DOHH2 (cell line): ENCODE data around the gene PTPRT.

ENCODE experiments used
- H3F3A ChIP-seq: fragments of 200-600 bp; sonication (generic), shearing (Covaris generic); 2 replicates; pipeline ENCODE4 v1.6.0; 2016; ENCODE audit warnings: antibody characterized with exemption, mild to moderate bottlenecking; ENCODE audit not compliant: control insufficient read depth, insufficient read depth
- H3K27ac ChIP-seq: fragments of 200-600 bp; sonication (generic); 2 replicates; pipeline ENCODE4 v1.5.1; 2014; ENCODE audit warnings: low read depth, mild to moderate bottlenecking, low read length, moderate library complexity
- H3K27me3 ChIP-seq: fragments of 200-600 bp; sonication (generic); 2 replicates; pipeline ENCODE4 v1.6.1; 2014; ENCODE audit warnings: mild to moderate bottlenecking, low read length, mixed read lengths; ENCODE audit not compliant: control insufficient read depth
- H3K36me3 ChIP-seq: fragments of 200-600 bp; sonication (generic); 2 replicates; pipeline ENCODE4 v1.6.1; 2014; ENCODE audit warnings: mild to moderate bottlenecking, low read length, moderate library complexity, mixed read lengths; ENCODE audit not compliant: control insufficient read depth
- H3K4me1 ChIP-seq: fragments of 200-600 bp; sonication (generic); 2 replicates; pipeline ENCODE4 v1.6.1; 2014; ENCODE audit warnings: mild to moderate bottlenecking, low read length, mixed read lengths; ENCODE audit not compliant: control insufficient read depth
- H3K4me2 ChIP-seq: fragments of 200-600 bp; sonication (generic); 2 replicates; pipeline ENCODE4 v1.6.0; 2014; ENCODE audit warnings: mild to moderate bottlenecking, low read length, moderate library complexity
- H3K4me3 ChIP-seq: fragments of 200-600 bp; sonication (generic); 2 replicates; pipeline ENCODE4 v1.5.1; 2014; ENCODE audit warnings: mild to moderate bottlenecking, low read length, mixed read lengths
- H3K79me2 ChIP-seq: fragments of 200-600 bp; sonication (generic); 2 replicates; pipeline ENCODE4 v1.6.1; 2014; ENCODE audit warnings: mild to moderate bottlenecking, low read length, mixed read lengths; ENCODE audit not compliant: control insufficient read depth
- H3K9me2 ChIP-seq: fragments of 200-600 bp; sonication (generic); replicated peaks from 2 replicates; pipeline ENCODE4 v1.6.1; 2014; ENCODE audit warnings: mild to moderate bottlenecking, low read length, mixed read lengths; ENCODE audit not compliant: control insufficient read depth
- H3K9me3 ChIP-seq: fragments of 200-600 bp; sonication (generic); 2 replicates; pipeline ENCODE4 v1.6.1; 2014; ENCODE audit warnings: antibody characterized with exemption, low read length, mixed read lengths; ENCODE audit not compliant: control insufficient read depth, insufficient read depth
- H4K20me1 ChIP-seq: fragments of 200-600 bp; sonication (generic); 2 replicates; pipeline ENCODE4 v1.6.0; 2014; ENCODE audit warnings: low read depth, mild to moderate bottlenecking, antibody characterized with exemption, low read length, moderate library complexity; ENCODE audit not compliant: control insufficient read depth, insufficient read depth
- EZH2phosphoT487 ChIP-seq: fragments of 200-600 bp; sonication (generic); IDR thresholded peaks from 2 replicates; pipeline ENCODE4 v1.6.1; 2017; ENCODE audit warnings: borderline replicate concordance, mild to moderate bottlenecking, antibody characterized with exemption, low read length, moderate library complexity, mixed read lengths
- TF ChIP-seq, protein P1 (sequence below): fragments of 200-600 bp; sonication (generic); IDR thresholded peaks from one replicate; pipeline ENCODE4 v1.5.1; 2014; ENCODE audit warnings: antibody characterized with exemption, mild to moderate bottlenecking, low read depth, low read length; ENCODE audit not compliant: poor library complexity, severe bottlenecking

PTPRT gene

DNA sequence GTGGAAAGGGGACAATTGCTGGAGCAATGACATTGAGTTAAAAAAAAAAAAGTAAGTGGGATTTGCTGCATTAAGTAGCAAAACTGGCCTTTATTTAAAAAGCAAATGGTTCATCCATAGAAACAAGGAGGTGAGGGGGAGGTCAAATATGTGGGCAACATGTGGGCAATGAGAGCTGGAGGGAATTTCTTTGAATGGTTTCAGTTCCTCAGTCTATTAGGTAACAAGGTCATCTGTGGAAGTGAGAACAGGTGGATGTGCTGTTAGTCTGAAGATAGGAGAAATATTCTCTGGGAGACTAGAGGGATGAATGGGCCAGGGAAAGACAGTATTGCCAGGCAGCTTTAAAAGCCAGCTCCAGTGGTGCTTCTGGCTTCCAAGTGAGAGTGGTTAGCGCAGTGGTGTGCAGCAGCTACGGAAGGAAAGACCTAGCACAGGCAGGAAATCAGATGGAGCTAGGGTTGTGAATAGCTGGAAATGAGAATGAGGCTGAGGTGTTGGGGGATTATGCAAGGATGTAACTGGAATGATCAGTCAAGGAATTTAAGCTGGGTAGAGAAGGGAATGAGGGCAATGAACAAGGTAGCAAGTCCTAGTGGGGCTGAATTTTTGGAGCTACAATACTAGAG, 727.6 kb downstream of the PTPRT start:
- Histone ChIP-seq H3K4me3 (no peak overlapping the region), H3K79me2 (no peaks in the 10 kb centered on the region), H3K9me2 (no peaks in the 10 kb centered on the region), H3K4me1 (no peaks in the 10 kb centered on the region), H4K20me1 (no peaks in the 10 kb centered on the region), H3K4me2 (no peak overlapping the region), H3K36me3 (no peaks in the 10 kb centered on the region), H3K9me3 (no peaks in the 10 kb centered on the region), H3K27ac (no peak overlapping the region), H3K27me3 (no peaks in the 10 kb centered on the region), H3F3A (no peaks in the 10 kb centered on the region)
- TF ChIP-seq, protein P1, sequence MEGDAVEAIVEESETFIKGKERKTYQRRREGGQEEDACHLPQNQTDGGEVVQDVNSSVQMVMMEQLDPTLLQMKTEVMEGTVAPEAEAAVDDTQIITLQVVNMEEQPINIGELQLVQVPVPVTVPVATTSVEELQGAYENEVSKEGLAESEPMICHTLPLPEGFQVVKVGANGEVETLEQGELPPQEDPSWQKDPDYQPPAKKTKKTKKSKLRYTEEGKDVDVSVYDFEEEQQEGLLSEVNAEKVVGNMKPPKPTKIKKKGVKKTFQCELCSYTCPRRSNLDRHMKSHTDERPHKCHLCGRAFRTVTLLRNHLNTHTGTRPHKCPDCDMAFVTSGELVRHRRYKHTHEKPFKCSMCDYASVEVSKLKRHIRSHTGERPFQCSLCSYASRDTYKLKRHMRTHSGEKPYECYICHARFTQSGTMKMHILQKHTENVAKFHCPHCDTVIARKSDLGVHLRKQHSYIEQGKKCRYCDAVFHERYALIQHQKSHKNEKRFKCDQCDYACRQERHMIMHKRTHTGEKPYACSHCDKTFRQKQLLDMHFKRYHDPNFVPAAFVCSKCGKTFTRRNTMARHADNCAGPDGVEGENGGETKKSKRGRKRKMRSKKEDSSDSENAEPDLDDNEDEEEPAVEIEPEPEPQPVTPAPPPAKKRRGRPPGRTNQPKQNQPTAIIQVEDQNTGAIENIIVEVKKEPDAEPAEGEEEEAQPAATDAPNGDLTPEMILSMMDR: no peak
- TF ChIP-seq EZH2phosphoT487: no peak

DNA sequence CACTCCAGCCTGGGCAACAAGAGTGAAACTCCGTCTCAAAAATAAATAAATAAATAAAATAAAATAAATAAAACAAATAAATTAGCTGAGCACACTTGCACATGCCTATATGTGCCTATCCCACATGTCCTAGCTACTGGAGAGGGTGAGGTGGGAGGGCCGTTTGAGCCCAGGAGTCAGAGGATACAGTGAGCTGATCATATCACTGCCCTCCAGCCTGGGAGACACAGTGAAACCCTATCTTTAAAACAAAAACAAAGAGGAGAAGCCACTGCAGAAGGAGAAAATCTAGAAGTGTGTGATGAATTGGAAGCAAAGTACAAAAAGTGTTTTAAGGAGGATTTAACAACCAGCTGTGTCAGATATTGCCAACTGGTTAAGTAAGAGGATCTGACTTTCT, 728.4 kb downstream of the PTPRT start:
- Histone ChIP-seq H3K9me3 (no peaks in the 10 kb centered on the region), H3F3A (no peaks in the 10 kb centered on the region), H3K79me2 (no peaks in the 10 kb centered on the region), H3K27me3 (no peaks in the 10 kb centered on the region), H4K20me1 (no peaks in the 10 kb centered on the region), H3K27ac (no peak overlapping the region), H3K4me1 (no peaks in the 10 kb centered on the region), H3K4me3 (no peak overlapping the region), H3K36me3 (no peaks in the 10 kb centered on the region), H3K4me2 (no peak overlapping the region), H3K9me2 (no peaks in the 10 kb centered on the region)
- TF ChIP-seq EZH2phosphoT487: no peak
- TF ChIP-seq, protein P1: no peak

DNA sequence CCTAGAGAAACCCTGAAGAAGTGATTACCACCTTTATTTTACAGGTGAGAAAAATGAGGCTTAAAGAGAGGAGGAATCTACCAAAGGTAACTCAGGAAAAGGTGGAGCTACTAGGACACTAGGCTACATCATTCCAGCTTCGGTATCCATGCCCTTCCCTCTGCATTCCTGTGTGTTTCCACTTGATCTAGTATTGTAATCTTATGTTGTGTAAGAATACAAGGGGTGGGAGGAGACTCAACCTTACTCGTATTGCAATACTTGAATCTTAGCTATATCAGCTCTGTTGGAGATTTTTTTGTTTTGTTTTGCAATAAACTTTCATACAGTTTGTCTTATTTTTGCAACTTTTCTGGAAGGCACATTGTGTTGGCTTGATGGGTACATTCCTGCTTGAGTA, 742.4 kb downstream of the PTPRT start:
- Histone ChIP-seq H4K20me1 (no peaks in the 10 kb centered on the region), H3K36me3 (no peaks in the 10 kb centered on the region), H3K9me2 (no peaks in the 10 kb centered on the region), H3K4me1 (no peaks in the 10 kb centered on the region), H3K27me3 (no peaks in the 10 kb centered on the region), H3K9me3 (no peaks in the 10 kb centered on the region), H3K79me2 (no peaks in the 10 kb centered on the region), H3K27ac (no peak overlapping the region), H3F3A (no peaks in the 10 kb centered on the region), H3K4me2 (no peak overlapping the region), H3K4me3 (no peak overlapping the region)
- TF ChIP-seq EZH2phosphoT487: no peak
- TF ChIP-seq, protein P1: no peak
